Right hindlimb (tissue), 1 donor: ENCODE measurements around the gene AFAP1L2.

ENCODE experiments used
- DNase-seq: peaks from one replicate; pipeline ENCODE4 v3.0.0-alpha.2; 2018

Gene AFAP1L2, protein sequence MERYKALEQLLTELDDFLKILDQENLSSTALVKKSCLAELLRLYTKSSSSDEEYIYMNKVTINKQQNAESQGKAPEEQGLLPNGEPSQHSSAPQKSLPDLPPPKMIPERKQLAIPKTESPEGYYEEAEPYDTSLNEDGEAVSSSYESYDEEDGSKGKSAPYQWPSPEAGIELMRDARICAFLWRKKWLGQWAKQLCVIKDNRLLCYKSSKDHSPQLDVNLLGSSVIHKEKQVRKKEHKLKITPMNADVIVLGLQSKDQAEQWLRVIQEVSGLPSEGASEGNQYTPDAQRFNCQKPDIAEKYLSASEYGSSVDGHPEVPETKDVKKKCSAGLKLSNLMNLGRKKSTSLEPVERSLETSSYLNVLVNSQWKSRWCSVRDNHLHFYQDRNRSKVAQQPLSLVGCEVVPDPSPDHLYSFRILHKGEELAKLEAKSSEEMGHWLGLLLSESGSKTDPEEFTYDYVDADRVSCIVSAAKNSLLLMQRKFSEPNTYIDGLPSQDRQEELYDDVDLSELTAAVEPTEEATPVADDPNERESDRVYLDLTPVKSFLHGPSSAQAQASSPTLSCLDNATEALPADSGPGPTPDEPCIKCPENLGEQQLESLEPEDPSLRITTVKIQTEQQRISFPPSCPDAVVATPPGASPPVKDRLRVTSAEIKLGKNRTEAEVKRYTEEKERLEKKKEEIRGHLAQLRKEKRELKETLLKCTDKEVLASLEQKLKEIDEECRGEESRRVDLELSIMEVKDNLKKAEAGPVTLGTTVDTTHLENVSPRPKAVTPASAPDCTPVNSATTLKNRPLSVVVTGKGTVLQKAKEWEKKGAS

DNA sequence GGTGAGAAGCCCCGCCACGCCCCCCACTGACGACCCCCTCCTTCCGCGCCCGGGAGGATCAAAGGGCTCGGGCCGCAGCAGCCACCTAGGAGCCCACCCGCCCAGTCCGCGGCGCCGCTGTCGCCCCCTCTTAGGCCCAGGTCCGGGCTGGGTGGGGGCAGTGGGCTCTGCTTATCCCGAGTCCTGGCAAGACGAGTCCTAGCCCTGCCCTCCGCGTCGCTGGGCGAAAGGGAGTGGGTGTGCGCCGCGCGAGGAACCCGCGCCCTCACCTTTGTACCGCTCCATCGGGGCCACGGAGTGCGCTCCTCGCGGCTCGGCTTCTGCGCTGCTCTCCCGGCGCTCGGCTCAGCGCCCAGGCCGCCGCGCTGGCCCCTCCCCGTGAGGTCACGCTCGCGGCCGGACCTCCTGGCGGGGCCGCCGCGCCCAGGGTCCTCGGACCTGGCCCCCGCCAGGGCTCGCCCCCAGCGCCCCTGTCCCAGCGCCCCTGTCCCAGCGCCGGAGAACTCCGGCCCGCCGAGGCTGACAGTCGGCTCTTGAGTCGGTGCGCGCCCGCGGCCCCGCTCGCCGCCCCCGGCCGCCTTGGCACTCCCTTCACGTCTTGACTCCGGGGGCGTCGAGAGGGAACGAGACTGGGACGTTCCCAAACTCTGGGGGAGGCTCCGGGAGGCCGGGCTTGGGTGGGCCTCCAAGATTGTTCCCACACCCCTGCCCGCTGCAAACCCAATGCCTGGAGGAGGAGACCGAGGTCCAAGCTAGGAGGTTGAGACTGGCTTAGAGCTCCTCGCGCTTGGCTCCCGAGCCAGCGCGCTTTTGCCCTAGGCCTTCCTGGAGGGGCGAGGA lies at the start of gene AFAP1L2:
Gene AFAP1L2 (minus strand): TSS at position 332 of the 840 bp plus-strand sequence. CDS start 47 bp downstream, at position 285.
- peak; percentile 68 for DNase-seq

DNA sequence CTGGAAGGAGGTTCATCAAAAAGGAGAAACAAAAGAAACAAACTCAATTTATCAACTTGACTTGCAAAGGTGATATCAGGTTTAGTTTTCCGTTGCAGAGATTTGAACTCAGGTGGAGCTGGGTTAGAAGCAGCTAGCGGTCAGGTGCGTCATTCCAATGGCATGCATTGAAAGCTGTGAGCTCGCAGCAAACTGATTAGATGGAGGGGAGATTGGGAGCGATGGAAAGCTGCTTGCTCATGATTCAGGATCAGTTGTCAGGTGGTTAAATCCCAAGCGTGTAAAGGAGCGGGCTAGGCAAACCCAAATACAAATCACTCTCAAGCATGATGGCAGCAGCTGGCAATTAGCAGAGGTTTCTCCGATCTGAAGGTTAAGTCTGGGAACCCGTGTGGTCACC lies 49.3 kb upstream of the AFAP1L2 start:
- no peak for DNase-seq

DNA sequence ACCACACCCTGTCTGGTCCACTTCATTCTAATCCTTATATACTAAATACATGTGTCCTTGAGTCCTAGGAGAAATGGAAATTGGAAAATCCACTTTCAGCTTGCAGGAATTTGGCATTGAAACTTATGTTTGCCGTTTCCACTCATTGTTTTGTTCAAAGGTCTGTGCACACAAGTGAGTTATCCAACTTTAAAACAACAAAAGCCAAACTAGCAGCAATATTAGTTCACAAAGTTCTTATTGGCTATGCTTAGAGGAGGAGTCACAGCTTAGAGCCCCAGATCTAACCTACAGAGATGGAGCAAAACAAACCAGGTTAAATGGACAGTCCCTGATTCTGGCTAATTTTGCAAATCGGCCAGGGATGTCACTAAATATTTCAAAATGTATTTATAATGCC lies 44.6 kb upstream of the AFAP1L2 start:
- DNase-seq, result no peak

DNA sequence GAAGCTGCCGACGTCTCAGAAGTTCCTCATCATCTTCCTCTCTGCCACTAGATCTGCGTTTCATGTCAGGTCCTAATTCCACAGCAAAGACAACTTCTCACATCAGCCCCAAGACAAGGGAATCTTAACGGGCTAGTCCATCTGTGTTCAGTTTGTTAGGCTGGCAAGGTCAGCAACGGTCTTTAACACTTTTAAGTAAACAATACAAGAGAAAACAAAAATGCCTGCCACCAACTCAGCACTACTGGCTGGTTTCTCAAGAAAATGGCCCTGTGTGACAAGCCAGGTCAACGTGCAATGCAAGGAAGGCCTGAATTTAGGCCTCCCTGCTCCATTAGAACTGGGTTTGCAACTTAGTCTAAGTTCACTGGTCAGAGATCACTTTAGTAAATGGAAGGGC lies 41.0 kb upstream of the AFAP1L2 start:
- DNase-seq, result no peak

- DNase-seq, result no peak
These were observed 40.5 kb upstream of the AFAP1L2 start for GRCh38 chr10:114444819-114445218.

DNA sequence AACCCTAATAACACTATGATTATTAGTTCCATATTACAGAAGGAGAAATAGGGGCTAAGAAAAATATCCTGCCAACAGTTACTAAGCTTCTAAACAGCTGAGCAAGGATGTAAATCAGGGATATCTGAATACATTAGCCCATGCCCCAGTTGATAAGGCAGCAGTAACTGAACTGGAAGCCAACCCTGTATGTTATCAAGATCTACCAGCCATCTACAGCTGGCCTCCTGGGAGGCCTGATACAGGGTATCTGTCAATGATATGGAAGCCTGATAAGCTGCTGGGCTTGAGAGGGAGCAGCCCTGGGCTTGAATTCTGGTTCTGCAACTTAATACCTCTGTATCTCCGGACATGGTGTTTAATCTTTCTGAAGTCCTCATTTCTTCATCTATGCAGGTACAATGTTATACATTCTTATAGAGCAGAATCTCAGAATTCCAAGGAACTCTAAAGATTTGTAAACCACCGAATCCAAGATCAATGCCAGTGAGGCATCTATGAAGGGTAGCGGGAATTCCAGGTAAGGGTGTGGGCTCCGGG lies 37.9 kb upstream of the AFAP1L2 start:
- no peak for DNase-seq

- DNase-seq, result no peak
These were observed 36.8 kb upstream of the AFAP1L2 start for GRCh38 chr10:114441107-114441506.

DNA sequence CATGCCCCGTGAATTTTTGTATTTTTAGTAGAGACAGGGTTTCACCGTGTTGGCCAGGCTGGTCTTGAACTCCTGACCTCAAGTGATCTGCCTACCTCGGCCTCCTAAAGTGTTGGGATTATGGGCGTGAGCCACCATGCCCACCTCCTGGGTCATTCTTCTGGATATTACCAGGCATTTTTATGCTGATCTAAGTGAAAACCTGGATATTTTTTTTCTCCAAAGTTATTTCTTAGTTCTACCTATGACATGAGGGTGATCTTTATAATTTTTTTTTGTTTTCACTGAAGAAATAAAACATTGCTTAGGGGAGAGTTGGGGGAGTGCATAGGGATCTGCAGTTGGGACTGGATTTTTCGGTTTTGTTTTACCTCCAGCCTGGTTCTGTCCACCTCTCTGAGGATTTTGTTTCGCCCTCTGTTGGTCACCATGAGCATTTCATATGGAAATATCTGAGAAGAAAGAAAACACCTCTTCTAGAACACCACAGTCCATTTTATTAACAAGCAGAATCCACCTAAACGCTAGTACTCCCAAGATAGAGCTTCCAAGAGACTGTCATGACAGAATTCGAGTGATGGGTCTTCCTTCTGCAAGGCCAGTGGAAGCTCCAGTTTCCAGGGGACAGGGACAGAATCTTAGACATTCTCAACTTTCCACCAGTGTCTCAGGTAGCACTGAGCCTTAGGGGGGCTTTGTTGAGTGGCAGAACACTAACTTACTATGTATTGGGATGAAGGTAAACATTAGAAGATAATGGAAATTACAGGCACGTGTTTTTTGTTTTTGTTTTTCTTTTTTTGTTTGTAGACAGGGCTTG lies 33.4 kb upstream of the AFAP1L2 start:
- no peak for DNase-seq

DNA sequence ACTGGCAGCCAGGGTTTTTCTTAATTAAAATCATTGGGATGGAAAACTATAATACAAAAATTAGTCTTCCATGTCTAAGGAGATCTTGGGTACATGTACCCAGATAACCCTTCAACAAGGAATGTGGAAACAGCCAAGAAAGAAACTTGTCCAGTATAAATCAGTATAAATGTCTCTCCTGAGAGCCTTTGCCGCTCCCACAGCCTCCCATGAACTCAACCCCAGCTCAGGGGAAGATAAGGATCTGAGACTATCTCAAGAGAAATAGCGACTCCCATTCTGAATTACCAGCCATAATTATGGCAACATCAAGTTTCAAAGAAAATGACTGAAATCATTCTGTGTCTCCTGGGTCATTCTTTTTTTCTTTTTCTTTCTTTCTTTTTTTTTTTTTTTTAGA lies 32.6 kb upstream of the AFAP1L2 start:
- DNase-seq, result no peak

DNA sequence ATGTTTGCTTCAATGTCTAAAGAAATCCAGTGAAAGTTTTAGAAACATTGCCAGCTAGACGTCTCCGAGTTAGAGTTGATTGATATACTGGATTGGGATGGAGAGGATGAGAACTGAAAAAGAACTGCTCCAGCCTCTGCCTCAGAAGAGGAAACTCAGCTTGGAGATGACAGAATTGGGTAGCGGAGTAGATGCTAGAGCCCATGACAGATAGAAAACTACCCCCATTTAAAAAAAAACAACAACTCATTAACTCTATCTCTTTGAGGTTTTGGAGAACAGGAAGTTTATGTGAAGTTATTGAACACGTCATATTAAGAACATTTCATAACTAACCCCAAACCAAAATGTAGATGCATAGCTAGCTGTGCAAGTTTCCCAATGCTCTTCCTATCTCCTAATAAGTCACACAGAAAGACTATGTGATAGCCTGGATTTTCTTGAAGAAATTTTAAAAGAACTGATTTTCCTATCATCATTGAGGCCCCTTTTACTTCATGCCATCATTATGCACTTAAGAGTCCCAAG lies 28.3 kb upstream of the AFAP1L2 start:
- no peak for DNase-seq

DNA sequence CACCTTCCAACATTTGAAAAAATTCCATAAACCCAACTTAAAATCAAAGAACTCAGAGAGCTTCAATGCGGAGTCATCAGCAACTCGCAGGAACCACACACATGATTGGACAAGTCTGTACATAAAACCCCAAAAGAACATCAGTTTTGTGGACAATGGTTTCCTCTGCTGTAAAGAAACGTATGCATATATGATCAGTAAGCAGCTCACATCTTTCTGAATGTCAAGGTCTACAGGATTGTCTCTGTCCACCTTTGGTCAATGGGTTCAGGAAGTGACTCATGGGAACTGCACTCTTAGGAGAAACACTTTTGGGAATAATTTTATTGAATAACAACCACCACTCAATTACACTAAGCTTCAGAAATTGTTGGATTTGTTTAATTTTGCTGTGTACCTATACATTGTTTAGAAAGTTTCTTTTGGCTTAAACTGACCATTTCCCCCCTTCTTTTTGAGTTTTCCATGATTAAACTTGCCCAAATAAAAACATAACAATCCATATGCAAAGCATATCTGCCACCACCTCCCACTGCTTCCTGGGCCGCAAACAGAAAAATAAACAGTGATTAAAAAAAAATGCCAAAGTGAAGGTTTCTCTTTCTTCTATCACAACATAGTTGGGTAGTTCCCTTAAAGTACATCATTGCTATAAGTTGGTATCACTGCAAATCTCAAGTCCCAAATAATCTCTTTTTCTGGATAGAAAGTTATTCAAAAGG lies 27.3 kb upstream of the AFAP1L2 start:
- DNase-seq, result no peak

GRCh38 chr10:114430688-114431413 lies 26.5 kb upstream of the AFAP1L2 start:
- no peak for DNase-seq

DNA sequence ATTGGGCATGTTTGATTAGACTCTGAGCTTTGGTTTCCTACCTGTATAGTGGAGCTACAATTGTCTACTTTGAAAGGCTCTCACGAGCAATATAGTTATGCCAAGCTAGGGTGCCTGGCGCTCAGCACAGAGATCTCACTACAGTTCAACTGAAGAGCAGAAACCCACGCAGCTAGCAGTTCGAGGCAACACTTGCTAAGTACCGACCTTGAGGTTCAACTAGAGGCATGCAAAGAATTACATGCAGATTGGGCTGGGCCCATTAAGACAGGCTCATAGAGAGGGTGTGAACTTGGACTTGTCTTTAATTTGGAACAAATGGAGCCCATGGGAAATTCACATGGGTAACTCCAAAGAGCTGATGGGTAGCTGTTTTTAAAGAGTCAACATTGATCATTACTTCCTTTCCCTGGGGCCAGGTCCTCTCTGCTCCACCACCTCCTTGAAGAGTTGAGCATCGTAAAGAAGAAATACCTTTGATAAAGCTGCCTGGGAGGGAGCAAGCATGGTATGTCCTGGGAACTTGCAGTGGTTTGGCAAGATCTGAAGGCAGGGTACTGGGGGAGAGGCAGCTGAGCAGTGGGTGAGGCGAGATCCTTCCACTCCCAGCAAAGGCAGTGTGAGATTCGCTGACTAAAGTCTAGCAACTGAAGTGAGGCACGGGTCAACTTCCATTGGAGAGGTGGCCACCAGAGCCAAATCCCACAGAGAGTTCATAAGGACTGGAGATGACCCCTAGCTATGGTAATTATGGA lies 25.5 kb upstream of the AFAP1L2 start:
- no peak for DNase-seq

GRCh38 chr10:114427124-114427852 lies 23.0 kb upstream of the AFAP1L2 start:
- DNase-seq, result no peak

GRCh38 chr10:114426476-114426875 lies 22.2 kb upstream of the AFAP1L2 start:
- no peak for DNase-seq

DNA sequence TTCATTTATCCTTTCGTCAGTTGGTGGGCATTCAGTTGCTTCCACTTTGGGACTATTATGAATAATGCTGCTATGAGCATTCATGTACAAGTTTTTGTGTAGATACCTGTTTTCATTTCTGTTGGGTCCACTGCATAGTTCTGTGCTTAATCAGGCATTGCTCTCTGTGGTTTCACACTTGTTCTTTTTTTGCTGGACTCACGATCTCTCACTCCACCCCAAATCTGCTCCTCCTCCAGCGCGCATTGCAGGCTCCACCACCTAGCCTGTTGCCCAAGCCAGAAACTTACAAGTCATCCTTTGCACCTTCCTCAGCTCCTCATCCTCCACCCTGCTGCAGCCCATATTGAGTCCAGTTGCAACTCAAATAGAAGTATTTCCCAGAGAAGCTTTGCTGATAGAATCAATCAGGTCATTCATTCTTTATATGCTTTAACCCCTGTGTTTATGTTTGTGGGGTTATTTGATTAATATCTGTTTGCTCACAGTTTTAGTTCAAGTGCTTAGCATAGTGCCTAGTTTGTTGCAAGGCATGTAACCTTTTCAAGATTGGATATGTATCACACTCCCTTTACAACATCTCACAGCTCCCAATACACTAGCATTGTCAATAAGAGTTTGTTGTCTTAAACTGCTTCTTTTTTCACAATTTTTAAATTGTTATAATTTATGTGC lies 16.6 kb upstream of the AFAP1L2 start:
- no peak for DNase-seq

DNA sequence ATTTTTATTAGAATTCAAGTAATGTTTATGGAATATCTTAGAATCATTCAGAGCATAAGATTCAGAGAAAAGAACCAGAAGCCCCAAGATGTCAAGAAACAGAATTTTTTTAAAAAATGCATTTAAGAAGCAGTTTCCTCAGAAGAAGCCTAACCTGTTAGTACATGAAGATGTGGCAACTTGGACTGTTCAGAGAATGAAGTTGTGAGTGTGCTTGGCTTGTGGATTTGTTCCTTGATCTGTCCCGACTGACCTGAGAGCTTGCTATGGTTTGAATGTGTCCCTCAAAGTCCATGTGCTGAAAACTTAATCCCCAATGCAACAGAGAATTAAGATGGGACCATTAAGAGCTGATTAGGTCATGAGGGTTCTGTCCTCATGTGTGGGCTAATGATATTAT lies 13.8 kb upstream of the AFAP1L2 start:
- no peak for DNase-seq
